HEK293 (cell line): Measurements from ENCODE around the gene KATNB1.

ENCODE experiments used
- GLIS1 ChIP-seq: fragments of 450-650 bp; formaldehyde crosslinking; IDR thresholded peaks from 2 replicates; pipeline ENCODE4 v1.5.1; 2016; ENCODE audit warnings: missing biosample characterization, missing genetic modification characterization
- SCRT2 ChIP-seq: fragments of 450-650 bp; formaldehyde crosslinking; IDR thresholded peaks from 2 replicates; pipeline ENCODE4 v1.5.1; 2016; ENCODE audit warnings: missing biosample characterization, missing genetic modification characterization
- SP2 ChIP-seq: fragments of 450-650 bp; formaldehyde crosslinking; IDR thresholded peaks from 2 replicates; pipeline ENCODE4 v1.5.1; 2016; ENCODE audit warnings: missing biosample characterization, missing genetic modification characterization
- ZNF2 ChIP-seq: fragments of 450-650 bp; formaldehyde crosslinking; IDR thresholded peaks from 2 replicates; pipeline ENCODE4 v1.5.1; 2016; ENCODE audit warnings: missing biosample characterization, missing genetic modification characterization
- ZNF214 ChIP-seq: fragments of 450-650 bp; formaldehyde crosslinking; IDR thresholded peaks from 2 replicates; pipeline ENCODE4 v1.5.1; 2017; ENCODE audit warnings: missing biosample characterization, mild to moderate bottlenecking, missing genetic modification characterization, borderline replicate concordance
- ZNF324 ChIP-seq: fragments of 450-650 bp; formaldehyde crosslinking; IDR thresholded peaks from 2 replicates; pipeline ENCODE4 v1.5.1; 2016; ENCODE audit warnings: missing biosample characterization, missing genetic modification characterization
- ZNF341 ChIP-seq: fragments of 450-650 bp; formaldehyde crosslinking; IDR thresholded peaks from 2 replicates; pipeline ENCODE4; 2016; ENCODE audit warnings: low read depth, missing biosample characterization, missing genetic modification characterization
- ZNF701 ChIP-seq: fragments of 450-650 bp; formaldehyde crosslinking; IDR thresholded peaks from 2 replicates; pipeline ENCODE4 v1.5.1; 2016; ENCODE audit warnings: missing biosample characterization, missing genetic modification characterization
- TF ChIP-seq, protein P1 (sequence below): fragments of 450-650 bp; formaldehyde crosslinking; IDR thresholded peaks from 2 replicates; pipeline ENCODE4 v1.5.1; 2016; ENCODE audit warnings: missing biosample characterization, missing genetic modification characterization
- TF ChIP-seq, protein P2 (sequence below): fragments of 450-650 bp; formaldehyde crosslinking; IDR thresholded peaks from 2 replicates; pipeline ENCODE4 v1.5.1; 2016; ENCODE audit warnings: missing biosample characterization, missing genetic modification characterization
- TF ChIP-seq, protein P3 (sequence below): fragments of 450-650 bp; formaldehyde crosslinking; IDR thresholded peaks from 2 replicates; pipeline ENCODE4 v1.5.1; 2016; ENCODE audit warnings: missing biosample characterization, missing genetic modification characterization

DNA sequence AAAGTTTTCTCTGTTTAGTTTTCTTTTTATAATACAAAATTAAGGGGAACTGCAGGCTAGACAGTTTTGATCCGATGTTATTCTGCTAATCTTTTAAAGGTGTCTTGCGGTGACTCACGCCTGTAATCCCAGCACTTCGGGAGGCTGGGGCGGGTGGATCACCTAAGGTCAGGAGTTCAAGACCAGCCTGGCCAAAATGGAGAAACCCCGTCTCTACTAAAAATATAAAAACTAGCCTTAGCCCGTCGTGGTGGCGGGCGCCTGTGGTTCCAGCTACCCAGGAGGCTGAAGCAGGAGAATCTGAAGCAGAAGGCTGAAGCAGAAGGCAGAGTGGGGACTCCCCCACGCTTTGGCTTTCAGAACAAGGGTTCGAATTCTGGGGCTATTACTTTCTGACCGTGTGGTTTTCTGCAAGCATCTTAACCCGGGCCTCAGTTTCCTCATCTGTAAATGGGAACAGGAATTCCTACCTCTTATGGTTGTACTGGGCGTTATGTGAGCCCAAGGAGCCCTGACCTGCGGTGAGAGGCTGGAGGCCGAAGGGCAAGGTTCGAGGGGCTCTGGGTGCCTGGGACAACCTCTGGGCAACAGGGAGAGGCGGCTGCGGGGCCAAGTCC is 1.2 kb upstream of the KATNB1 start:
- TF ChIP-seq, protein P1, sequence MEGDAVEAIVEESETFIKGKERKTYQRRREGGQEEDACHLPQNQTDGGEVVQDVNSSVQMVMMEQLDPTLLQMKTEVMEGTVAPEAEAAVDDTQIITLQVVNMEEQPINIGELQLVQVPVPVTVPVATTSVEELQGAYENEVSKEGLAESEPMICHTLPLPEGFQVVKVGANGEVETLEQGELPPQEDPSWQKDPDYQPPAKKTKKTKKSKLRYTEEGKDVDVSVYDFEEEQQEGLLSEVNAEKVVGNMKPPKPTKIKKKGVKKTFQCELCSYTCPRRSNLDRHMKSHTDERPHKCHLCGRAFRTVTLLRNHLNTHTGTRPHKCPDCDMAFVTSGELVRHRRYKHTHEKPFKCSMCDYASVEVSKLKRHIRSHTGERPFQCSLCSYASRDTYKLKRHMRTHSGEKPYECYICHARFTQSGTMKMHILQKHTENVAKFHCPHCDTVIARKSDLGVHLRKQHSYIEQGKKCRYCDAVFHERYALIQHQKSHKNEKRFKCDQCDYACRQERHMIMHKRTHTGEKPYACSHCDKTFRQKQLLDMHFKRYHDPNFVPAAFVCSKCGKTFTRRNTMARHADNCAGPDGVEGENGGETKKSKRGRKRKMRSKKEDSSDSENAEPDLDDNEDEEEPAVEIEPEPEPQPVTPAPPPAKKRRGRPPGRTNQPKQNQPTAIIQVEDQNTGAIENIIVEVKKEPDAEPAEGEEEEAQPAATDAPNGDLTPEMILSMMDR, result no peak
- TF ChIP-seq ZNF214 (no peak), ZNF341 (tag by site-specific recombination) (no peak), ZNF2 (tag by site-specific recombination) (no peak), ZNF324 (tag by site-specific recombination) (no peak), SP2 (tag by site-specific recombination) (no peak), SCRT2 (tag by site-specific recombination) (no peak), ZNF701 (tag by site-specific recombination) (no peak), GLIS1 (no peak)
- TF ChIP-seq, protein P2, sequence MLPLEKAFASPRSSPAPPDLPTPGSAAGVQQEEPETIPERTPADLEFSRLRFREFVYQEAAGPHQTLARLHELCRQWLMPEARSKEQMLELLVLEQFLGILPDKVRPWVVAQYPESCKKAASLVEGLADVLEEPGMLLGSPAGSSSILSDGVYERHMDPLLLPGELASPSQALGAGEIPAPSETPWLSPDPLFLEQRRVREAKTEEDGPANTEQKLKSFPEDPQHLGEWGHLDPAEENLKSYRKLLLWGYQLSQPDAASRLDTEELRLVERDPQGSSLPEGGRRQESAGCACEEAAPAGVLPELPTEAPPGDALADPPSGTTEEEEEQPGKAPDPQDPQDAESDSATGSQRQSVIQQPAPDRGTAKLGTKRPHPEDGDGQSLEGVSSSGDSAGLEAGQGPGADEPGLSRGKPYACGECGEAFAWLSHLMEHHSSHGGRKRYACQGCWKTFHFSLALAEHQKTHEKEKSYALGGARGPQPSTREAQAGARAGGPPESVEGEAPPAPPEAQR, result no peak
- TF ChIP-seq, protein P3, sequence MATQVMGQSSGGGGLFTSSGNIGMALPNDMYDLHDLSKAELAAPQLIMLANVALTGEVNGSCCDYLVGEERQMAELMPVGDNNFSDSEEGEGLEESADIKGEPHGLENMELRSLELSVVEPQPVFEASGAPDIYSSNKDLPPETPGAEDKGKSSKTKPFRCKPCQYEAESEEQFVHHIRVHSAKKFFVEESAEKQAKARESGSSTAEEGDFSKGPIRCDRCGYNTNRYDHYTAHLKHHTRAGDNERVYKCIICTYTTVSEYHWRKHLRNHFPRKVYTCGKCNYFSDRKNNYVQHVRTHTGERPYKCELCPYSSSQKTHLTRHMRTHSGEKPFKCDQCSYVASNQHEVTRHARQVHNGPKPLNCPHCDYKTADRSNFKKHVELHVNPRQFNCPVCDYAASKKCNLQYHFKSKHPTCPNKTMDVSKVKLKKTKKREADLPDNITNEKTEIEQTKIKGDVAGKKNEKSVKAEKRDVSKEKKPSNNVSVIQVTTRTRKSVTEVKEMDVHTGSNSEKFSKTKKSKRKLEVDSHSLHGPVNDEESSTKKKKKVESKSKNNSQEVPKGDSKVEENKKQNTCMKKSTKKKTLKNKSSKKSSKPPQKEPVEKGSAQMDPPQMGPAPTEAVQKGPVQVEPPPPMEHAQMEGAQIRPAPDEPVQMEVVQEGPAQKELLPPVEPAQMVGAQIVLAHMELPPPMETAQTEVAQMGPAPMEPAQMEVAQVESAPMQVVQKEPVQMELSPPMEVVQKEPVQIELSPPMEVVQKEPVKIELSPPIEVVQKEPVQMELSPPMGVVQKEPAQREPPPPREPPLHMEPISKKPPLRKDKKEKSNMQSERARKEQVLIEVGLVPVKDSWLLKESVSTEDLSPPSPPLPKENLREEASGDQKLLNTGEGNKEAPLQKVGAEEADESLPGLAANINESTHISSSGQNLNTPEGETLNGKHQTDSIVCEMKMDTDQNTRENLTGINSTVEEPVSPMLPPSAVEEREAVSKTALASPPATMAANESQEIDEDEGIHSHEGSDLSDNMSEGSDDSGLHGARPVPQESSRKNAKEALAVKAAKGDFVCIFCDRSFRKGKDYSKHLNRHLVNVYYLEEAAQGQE (tag by site-specific recombination), result no peak
